PFSK-1 (cell line): ENCODE data around the gene SCN1A.

ENCODE experiments used
- FOXP2 ChIP-seq: optimal IDR thresholded peaks from 2 replicates; pipeline ENCODE3; 2011; ENCODE audit warnings: borderline replicate concordance, control low read depth, inconsistent platforms; ENCODE audit not compliant: insufficient read depth; ENCODE audit errors: extremely low read length, extremely low read depth
- POLR2AphosphoS5 ChIP-seq: IDR thresholded peaks from 2 replicates; pipeline ENCODE4 v1.6.1; 2012; ENCODE audit warnings: low read depth, mild to moderate bottlenecking, control low read depth, low read length, moderate library complexity
- SIN3A ChIP-seq: IDR thresholded peaks from 2 replicates; pipeline ENCODE4 v1.6.1; 2012; ENCODE audit warnings: mild to moderate bottlenecking, low read length, moderate library complexity, borderline replicate concordance; ENCODE audit not compliant: insufficient read depth
- TAF1 ChIP-seq: IDR thresholded peaks from 2 replicates; pipeline ENCODE4 v1.6.1; 2012; ENCODE audit warnings: low read length, control low read depth, borderline replicate concordance; ENCODE audit not compliant: insufficient read depth
- TF ChIP-seq, protein P1 (sequence below), 2 experiments: IDR thresholded peaks; 2 replicates each; pipeline versions ENCODE4 v1.6.1 to v1.8.0; 2011 to 2012; ENCODE audit warnings: low read depth in 2 of 2, low read length in 2 of 2, control low read depth in 1 of 2, inconsistent platforms in 1 of 2, mild to moderate bottlenecking in 1 of 2, moderate library complexity in 1 of 2; ENCODE audit not compliant: insufficient read depth in 1 of 2

Gene SCN1A

DNA sequence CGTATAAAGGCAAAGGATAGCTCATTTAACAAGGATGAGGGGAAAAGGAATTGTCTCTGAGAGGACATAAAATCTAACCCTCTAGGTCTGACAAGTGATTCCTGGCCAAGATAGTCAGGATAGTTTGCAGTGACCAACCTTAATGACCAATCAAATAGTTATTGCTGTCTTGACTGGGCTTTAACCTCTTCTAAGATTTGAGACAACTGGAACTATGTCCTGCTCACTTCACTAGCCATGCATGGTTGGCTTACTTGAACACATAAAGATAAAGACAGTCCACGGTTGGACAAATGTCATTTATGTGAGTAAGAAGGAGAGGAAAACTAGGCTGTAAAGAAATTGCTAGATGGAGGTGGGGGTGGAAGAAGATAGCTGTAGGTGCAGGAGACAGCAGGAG is 53.8 kb downstream of the SCN1A start:
- TF ChIP-seq POLR2AphosphoS5 = no peak
- no peak for TF ChIP-seq FOXP2
- TF ChIP-seq SIN3A = no peak
- TF ChIP-seq TAF1 = no peak
- TF ChIP-seq, protein P1, sequence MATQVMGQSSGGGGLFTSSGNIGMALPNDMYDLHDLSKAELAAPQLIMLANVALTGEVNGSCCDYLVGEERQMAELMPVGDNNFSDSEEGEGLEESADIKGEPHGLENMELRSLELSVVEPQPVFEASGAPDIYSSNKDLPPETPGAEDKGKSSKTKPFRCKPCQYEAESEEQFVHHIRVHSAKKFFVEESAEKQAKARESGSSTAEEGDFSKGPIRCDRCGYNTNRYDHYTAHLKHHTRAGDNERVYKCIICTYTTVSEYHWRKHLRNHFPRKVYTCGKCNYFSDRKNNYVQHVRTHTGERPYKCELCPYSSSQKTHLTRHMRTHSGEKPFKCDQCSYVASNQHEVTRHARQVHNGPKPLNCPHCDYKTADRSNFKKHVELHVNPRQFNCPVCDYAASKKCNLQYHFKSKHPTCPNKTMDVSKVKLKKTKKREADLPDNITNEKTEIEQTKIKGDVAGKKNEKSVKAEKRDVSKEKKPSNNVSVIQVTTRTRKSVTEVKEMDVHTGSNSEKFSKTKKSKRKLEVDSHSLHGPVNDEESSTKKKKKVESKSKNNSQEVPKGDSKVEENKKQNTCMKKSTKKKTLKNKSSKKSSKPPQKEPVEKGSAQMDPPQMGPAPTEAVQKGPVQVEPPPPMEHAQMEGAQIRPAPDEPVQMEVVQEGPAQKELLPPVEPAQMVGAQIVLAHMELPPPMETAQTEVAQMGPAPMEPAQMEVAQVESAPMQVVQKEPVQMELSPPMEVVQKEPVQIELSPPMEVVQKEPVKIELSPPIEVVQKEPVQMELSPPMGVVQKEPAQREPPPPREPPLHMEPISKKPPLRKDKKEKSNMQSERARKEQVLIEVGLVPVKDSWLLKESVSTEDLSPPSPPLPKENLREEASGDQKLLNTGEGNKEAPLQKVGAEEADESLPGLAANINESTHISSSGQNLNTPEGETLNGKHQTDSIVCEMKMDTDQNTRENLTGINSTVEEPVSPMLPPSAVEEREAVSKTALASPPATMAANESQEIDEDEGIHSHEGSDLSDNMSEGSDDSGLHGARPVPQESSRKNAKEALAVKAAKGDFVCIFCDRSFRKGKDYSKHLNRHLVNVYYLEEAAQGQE (IDR thresholded peaks at IDR 0.05; ENCODE audit: insufficient read depth in 1 of 2, low read depth in 2 of 2, low read length in 2 of 2) = no peak

DNA sequence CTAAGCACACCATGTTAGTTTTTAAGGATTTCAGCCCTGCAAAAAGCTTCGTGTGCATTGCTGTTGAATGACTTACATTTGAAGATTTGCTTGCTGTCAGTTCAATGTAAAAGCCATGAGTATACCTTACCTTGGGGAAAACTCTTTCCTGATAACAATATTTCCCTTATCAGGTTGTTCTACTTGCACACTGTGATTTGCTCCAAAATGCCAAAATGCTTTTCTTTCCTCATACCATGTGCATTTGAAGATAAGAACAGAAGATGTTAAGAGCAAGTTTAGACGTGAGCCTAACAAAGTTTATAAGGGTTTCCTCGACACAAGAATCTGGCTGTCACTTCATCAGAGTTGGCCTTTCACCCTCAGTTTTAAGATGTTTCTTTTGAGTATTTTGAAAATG is 57.6 kb downstream of the SCN1A start:
- TF ChIP-seq TAF1 = no peak
- TF ChIP-seq SIN3A = no peak
- TF ChIP-seq FOXP2 = no peak
- TF ChIP-seq, protein P1 (IDR thresholded peaks at IDR 0.05; ENCODE audit: insufficient read depth in 1 of 2, low read depth in 2 of 2, low read length in 2 of 2) = no peak
- TF ChIP-seq POLR2AphosphoS5 = no peak

DNA sequence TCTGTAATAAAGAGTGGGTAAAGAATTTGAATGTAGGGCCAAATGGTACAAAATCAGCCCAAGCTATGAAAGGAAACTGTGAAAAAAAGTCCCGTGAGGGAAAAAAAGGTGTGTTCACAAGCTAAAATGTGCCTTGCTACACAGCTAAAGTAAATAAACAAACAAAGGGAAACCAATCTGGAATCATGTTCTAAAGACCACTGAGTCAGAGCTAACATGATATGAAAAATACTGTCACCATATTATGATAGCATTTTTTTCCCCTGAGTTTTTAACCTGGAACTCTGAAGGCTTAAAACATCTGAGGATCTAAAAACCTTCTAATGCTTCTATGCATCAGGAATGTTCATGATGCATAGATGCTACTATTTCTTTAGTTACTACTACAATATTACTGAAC is 58.8 kb downstream of the SCN1A start:
- TF ChIP-seq FOXP2 = no peak
- no peak for TF ChIP-seq SIN3A
- no peak for TF ChIP-seq POLR2AphosphoS5
- TF ChIP-seq, protein P1 (IDR thresholded peaks at IDR 0.05; ENCODE audit: insufficient read depth in 1 of 2, low read depth in 2 of 2, low read length in 2 of 2) = no peak
- no peak for TF ChIP-seq TAF1

DNA sequence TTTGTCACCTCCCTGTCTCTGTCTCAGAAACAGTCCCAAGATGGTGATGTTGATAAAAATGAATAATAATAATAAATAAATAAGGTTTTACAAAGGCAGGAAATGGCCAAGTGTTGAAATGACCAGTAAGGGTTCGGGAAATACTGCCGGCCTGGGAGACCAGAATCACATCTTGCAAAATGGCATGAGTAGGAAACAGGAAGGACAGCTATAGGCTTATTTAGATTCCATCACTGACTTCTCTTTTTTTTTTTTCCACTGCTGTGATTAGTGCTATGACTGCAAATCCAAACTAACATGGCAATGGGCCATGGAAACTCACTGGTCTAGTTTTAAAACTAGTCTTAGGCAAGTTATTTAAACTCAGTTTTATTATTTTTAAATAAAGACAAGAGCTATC is 60.6 kb downstream of the SCN1A start:
- TF ChIP-seq FOXP2 = no peak
- no peak for TF ChIP-seq SIN3A
- no peak for TF ChIP-seq TAF1
- TF ChIP-seq POLR2AphosphoS5 = no peak
- TF ChIP-seq, protein P1 (IDR thresholded peaks at IDR 0.05; ENCODE audit: insufficient read depth in 1 of 2, low read depth in 2 of 2, low read length in 2 of 2) = no peak

DNA sequence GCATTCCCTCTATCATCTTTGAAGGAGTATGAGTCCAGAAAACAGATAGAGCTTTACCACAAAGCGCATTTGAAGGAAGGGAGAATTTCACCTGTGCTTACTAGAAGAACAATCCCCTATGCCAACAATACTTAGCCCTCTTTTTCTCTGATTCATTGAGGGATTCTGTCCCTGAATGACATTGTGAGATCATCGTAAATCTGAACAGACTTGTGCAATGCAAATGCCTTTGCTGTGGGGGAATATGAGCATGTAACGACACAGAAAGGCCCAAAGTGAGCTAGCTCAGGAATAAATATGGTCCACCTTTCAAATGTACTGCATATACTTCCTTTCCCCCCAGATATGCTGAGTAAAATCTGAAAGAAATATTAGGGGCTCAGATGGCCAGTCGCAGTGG is 67.6 kb downstream of the SCN1A start:
- TF ChIP-seq TAF1 = no peak
- TF ChIP-seq FOXP2 = no peak
- no peak for TF ChIP-seq POLR2AphosphoS5
- TF ChIP-seq, protein P1 (IDR thresholded peaks at IDR 0.05; ENCODE audit: insufficient read depth in 1 of 2, low read depth in 2 of 2, low read length in 2 of 2) = no peak
- no peak for TF ChIP-seq SIN3A
